BLaER1 treated with 17β-estradiol and CSF1 and Interleukin-3, amounts not matched to agents 10 nM and 100 nM (cell line): Measurements from ENCODE around the gene WDR64.

ENCODE experiments used
- H3K27ac ChIP-seq, 11 experiments: shearing (Covaris generic); formaldehyde crosslinking; 2 replicates each; pipeline ENCODE4 v1.8.1; 2022
- H3K27me3 ChIP-seq, 11 experiments: shearing (Covaris generic); formaldehyde crosslinking; 2 replicates each; pipeline ENCODE4 v1.8.1; 2022
- H3K36me3 ChIP-seq, 11 experiments: shearing (Covaris generic); formaldehyde crosslinking; 2 replicates each; pipeline ENCODE4 v1.8.1; 2022
- H3K4me1 ChIP-seq, 10 experiments: shearing (Covaris generic); formaldehyde crosslinking; 2 replicates each; pipeline ENCODE4 v1.8.1; 2022
- H3K4me2 ChIP-seq, 11 experiments: shearing (Covaris generic); formaldehyde crosslinking; 2 replicates each; pipeline ENCODE4 v1.8.1; 2022
- H3K4me3 ChIP-seq, 10 experiments: shearing (Covaris generic); formaldehyde crosslinking; 2 replicates each; pipeline ENCODE4 v1.8.1; 2022
- H3K9ac ChIP-seq, 11 experiments: shearing (Covaris generic); formaldehyde crosslinking; 2 replicates each; pipeline ENCODE4 v1.8.1; 2022
- H3K9me3 ChIP-seq, 11 experiments: shearing (Covaris generic); formaldehyde crosslinking; replicated peaks in 1 of 11; 2 replicates each; pipeline ENCODE4 v1.8.1; 2022
- H4K20me1 ChIP-seq, 11 experiments: shearing (Covaris generic); formaldehyde crosslinking; 2 replicates each; pipeline ENCODE4 v1.8.1; 2022
- Cebpa-rat ChIP-seq, 11 experiments: shearing (Covaris generic); IDR thresholded peaks; 2 replicates each; pipeline ENCODE4 v1.8.1; 2022

The WDR64 gene

GRCh38 chr1:241844593-241844992 is 192.5 kb downstream of the WDR64 start:
- peaks cover 0 to 4% (median 0%) of the 10 kb centered on the region in 11 experiments; a peak in 2 of 22 replicates for H4K20me1 ChIP-seq
- no peak overlapping the region for H3K9ac ChIP-seq
- no peak overlapping the region for H3K4me3 ChIP-seq
- H3K36me3 ChIP-seq, result peaks cover 0 to 4% (median 0%) of the 10 kb centered on the region in 11 experiments; a peak in 5 of 22 replicates
- no peak for TF ChIP-seq Cebpa-rat (IDR thresholded peaks at IDR 0.05)
- H3K4me1 ChIP-seq, result peaks cover 20 to 23% (median 21%) of the 10 kb centered on the region in 10 experiments
- H3K27ac ChIP-seq, result no peak overlapping the region
- no peaks in the 10 kb centered on the region for H3K27me3 ChIP-seq
- no peak overlapping the region for H3K4me2 ChIP-seq
- H3K9me3 ChIP-seq, result no peaks in the 10 kb centered on the region

- Histone ChIP-seq H3K27ac (no peak overlapping the region), H3K4me1 (peaks cover 21 to 37% (median 31%) of the 10 kb centered on the region in 10 experiments), H3K9me3 (no peaks in the 10 kb centered on the region), H3K36me3 (peaks cover 0 to 22% (median 12%) of the 10 kb centered on the region in 11 experiments; a peak in 14 of 22 replicates), H3K9ac (no peak overlapping the region), H3K4me3 (no peak overlapping the region), H3K4me2 (no peak overlapping the region), H4K20me1 (peaks cover 0 to 4% (median 0%) of the 10 kb centered on the region in 11 experiments; a peak in 2 of 22 replicates), H3K27me3 (no peaks in the 10 kb centered on the region)
- TF ChIP-seq Cebpa-rat (IDR thresholded peaks at IDR 0.05), result no peak
Observed at GRCh38 chr1:241846375-241846774, 194.3 kb downstream of the WDR64 start.

- no peaks in the 10 kb centered on the region for H3K27me3 ChIP-seq
- H4K20me1 ChIP-seq, result peaks cover 0 to 4% (median 0%) of the 10 kb centered on the region in 11 experiments; a peak in 1 of 22 replicates
- no peak for TF ChIP-seq Cebpa-rat (IDR thresholded peaks at IDR 0.05)
- H3K4me2 ChIP-seq, result peak overlapping the region; percentile 57 to 92 (median 77)
- H3K27ac ChIP-seq, result peak overlapping the region; percentile 88 to 98 (median 95); a peak in 20 of 22 replicates
- H3K4me1 ChIP-seq, result peaks cover 21 to 37% (median 31%) of the 10 kb centered on the region in 10 experiments
- no peaks in the 10 kb centered on the region for H3K9me3 ChIP-seq
- H3K4me3 ChIP-seq, result peak overlapping the region; percentile 65 to 93 (median 90)
- peak overlapping the region; percentile 85 to 96 (median 91); a peak in 21 of 22 replicates for H3K9ac ChIP-seq
- H3K36me3 ChIP-seq, result peaks cover 0 to 28% (median 18%) of the 10 kb centered on the region in 11 experiments; a peak in 16 of 22 replicates
Observed at GRCh38 chr1:241846862-241847539, 194.9 kb downstream of the WDR64 start.

- Histone ChIP-seq H3K9me3 (no peaks in the 10 kb centered on the region), H3K4me1 (peaks cover 21 to 37% (median 31%) of the 10 kb centered on the region in 10 experiments), H3K27ac (peak overlapping the region; percentile 88 to 98 (median 95)), H3K4me2 (peak overlapping the region; percentile 57 to 92 (median 77)), H4K20me1 (peaks cover 0 to 4% (median 0%) of the 10 kb centered on the region in 11 experiments; a peak in 1 of 22 replicates), H3K27me3 (no peaks in the 10 kb centered on the region), H3K4me3 (peak overlapping the region; percentile 65 to 93 (median 90)), H3K36me3 (peaks cover 0 to 33% (median 23%) of the 10 kb centered on the region in 11 experiments; a peak in 19 of 22 replicates), H3K9ac (peak overlapping the region; percentile 85 to 96 (median 91))
- TF ChIP-seq Cebpa-rat (IDR thresholded peaks at IDR 0.05), result no peak
Observed at GRCh38 chr1:241847540-241847795, 195.4 kb downstream of the WDR64 start.

GRCh38 chr1:241847796-241848685 is 196.0 kb downstream of the WDR64 start, which contains the start of gene EXO1:
EXO1 (plus strand) TSS chr1:241848204; CDS start chr1:241850426, 2,222 bp downstream.
- Histone ChIP-seq H3K9me3 (no peaks in the 10 kb centered on the region), H3K4me3 (peak within 1 kb of the TSS; percentile 65 to 93 (median 90)), H3K4me2 (peak within 1 kb of the TSS; percentile 78 to 99 (median 87)), H3K27ac (peak within 1 kb of the TSS; percentile 88 to 98 (median 95)), H4K20me1 (peaks cover 0 to 4% (median 0%) of the 10 kb centered on the region in 11 experiments; a peak in 1 of 22 replicates), H3K9ac (peak within 1 kb of the TSS; percentile 85 to 96 (median 91)), H3K36me3 (peaks cover 0 to 39% (median 28%) of the 10 kb centered on the region in 11 experiments; a peak in 19 of 22 replicates), H3K4me1 (peaks cover 21 to 37% (median 31%) of the 10 kb centered on the region in 10 experiments), H3K27me3 (no peaks in the 10 kb centered on the region)
- peak in 3 of 11 experiments; percentile 19 to 55 (median 22); a peak in 2 of 22 replicates for TF ChIP-seq Cebpa-rat (IDR thresholded peaks at IDR 0.05)

- peak overlapping the region in 9 of 11 experiments; percentile 88 to 98 (median 95); a peak in 18 of 22 replicates for H3K27ac ChIP-seq
- H3K4me1 ChIP-seq, result peaks cover 21 to 37% (median 31%) of the 10 kb centered on the region in 10 experiments
- no peak for TF ChIP-seq Cebpa-rat (IDR thresholded peaks at IDR 0.05)
- peak overlapping the region; percentile 85 to 96 (median 91) for H3K9ac ChIP-seq
- no peaks in the 10 kb centered on the region for H3K27me3 ChIP-seq
- peak overlapping the region; percentile 65 to 93 (median 90) for H3K4me3 ChIP-seq
- peak overlapping the region; percentile 78 to 99 (median 87) for H3K4me2 ChIP-seq
- no peaks in the 10 kb centered on the region for H3K9me3 ChIP-seq
- peaks cover 0 to 4% (median 0%) of the 10 kb centered on the region in 11 experiments; a peak in 1 of 22 replicates for H4K20me1 ChIP-seq
- peaks cover 7 to 47% (median 36%) of the 10 kb centered on the region in 11 experiments; a peak in 20 of 22 replicates for H3K36me3 ChIP-seq
Observed at GRCh38 chr1:241848686-241849344, 196.7 kb downstream of the WDR64 start.

GRCh38 chr1:241849345-241849695 is 197.2 kb downstream of the WDR64 start:
- TF ChIP-seq Cebpa-rat (IDR thresholded peaks at IDR 0.05), result no peak
- Histone ChIP-seq H3K36me3 (peaks cover 9 to 52% (median 41%) of the 10 kb centered on the region in 11 experiments; a peak in 20 of 22 replicates), H3K4me2 (peak overlapping the region; percentile 78 to 99 (median 87)), H3K27me3 (no peaks in the 10 kb centered on the region), H3K4me3 (peak overlapping the region in 8 of 10 experiments; percentile 72 to 93 (median 92); a peak in 16 of 20 replicates), H4K20me1 (peaks cover 0 to 4% (median 0%) of the 10 kb centered on the region in 11 experiments; a peak in 1 of 22 replicates), H3K9me3 (no peaks in the 10 kb centered on the region), H3K9ac (peak overlapping the region in 10 of 11 experiments; percentile 85 to 96 (median 91); a peak in 19 of 22 replicates), H3K27ac (peak overlapping the region in 5 of 11 experiments; percentile 91 to 98 (median 94); a peak in 4 of 22 replicates), H3K4me1 (peaks cover 21 to 37% (median 31%) of the 10 kb centered on the region in 10 experiments)
